Measurements from ENCODE around the gene UAP1.
A peak's percentile ranks its signal among the peaks of the same experiment; 100 is the strongest.

Gene UAP1

GRCh38 chr1:162617513-162617912, 56.0 kb downstream of the UAP1 start:
- H3K4me3 ChIP-seq (ENCODE audit: low read length) = no peak overlapping the region
- no peak for DNase-seq (ENCODE audit: low read depth)
- TF ChIP-seq, protein P1, sequence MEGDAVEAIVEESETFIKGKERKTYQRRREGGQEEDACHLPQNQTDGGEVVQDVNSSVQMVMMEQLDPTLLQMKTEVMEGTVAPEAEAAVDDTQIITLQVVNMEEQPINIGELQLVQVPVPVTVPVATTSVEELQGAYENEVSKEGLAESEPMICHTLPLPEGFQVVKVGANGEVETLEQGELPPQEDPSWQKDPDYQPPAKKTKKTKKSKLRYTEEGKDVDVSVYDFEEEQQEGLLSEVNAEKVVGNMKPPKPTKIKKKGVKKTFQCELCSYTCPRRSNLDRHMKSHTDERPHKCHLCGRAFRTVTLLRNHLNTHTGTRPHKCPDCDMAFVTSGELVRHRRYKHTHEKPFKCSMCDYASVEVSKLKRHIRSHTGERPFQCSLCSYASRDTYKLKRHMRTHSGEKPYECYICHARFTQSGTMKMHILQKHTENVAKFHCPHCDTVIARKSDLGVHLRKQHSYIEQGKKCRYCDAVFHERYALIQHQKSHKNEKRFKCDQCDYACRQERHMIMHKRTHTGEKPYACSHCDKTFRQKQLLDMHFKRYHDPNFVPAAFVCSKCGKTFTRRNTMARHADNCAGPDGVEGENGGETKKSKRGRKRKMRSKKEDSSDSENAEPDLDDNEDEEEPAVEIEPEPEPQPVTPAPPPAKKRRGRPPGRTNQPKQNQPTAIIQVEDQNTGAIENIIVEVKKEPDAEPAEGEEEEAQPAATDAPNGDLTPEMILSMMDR (conservative IDR thresholded peaks at IDR 0.05; ENCODE audit: low read length) = no peak

DNA sequence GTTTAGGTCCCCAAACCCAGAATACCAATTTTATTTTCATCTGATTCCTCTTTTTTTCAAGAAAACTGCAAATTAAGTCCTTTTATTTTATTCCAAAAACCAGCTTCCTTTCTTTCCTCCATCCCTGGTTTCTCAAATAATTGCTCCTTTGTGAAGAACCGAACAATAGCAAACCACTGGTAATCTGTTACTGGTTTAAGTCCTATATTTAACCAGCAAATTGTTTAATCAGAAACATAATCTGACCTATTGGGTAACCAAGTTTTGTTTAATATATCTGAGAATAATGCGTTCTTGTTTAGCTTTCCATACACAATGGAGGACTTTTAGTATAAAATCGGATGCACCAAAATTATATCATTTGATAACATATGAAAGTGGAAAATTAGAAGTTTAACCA, 57.6 kb downstream of the UAP1 start:
- TF ChIP-seq, protein P1 (conservative IDR thresholded peaks at IDR 0.05; ENCODE audit: low read length) = no peak
- DNase-seq (ENCODE audit: low read depth) = no peak
- no peak overlapping the region for H3K4me3 ChIP-seq (ENCODE audit: low read length)

- TF ChIP-seq, protein P1 (conservative IDR thresholded peaks at IDR 0.05; ENCODE audit: low read length) = no peak
- DNase-seq (ENCODE audit: low read depth) = no peak
- H3K4me3 ChIP-seq (ENCODE audit: low read length) = no peak overlapping the region
These were observed 59.7 kb downstream of the UAP1 start for GRCh38 chr1:162621256-162621655.

GRCh38 chr1:162625679-162626078, 64.2 kb downstream of the UAP1 start:
- no peak for DNase-seq (ENCODE audit: low read depth)
- H3K4me3 ChIP-seq (ENCODE audit: low read length) = no peak overlapping the region
- TF ChIP-seq, protein P1 (conservative IDR thresholded peaks at IDR 0.05; ENCODE audit: low read length) = no peak

DNA sequence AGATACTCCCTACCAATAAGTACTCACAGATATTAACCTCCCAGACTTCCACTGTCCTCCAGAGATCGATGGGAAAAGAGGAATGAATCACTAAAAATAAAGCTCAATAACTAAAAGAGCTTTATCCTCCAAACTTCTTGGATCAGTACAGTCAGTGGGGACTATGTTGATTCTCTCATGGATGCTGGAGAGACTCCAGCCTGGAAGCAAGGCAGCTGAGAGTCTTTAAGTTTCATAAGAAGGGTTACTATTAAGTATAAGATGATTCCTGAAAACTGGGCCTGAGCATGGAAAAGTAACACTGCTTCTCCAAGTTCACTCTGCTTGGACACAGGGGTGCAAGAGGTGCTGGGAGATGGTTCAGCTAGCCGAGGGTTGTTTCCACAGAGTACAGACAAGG, 64.6 kb downstream of the UAP1 start:
- TF ChIP-seq, protein P1 (conservative IDR thresholded peaks at IDR 0.05; ENCODE audit: low read length) = no peak
- peak overlapping the region; percentile 44 for H3K4me3 ChIP-seq (ENCODE audit: low read length)
- DNase-seq (ENCODE audit: low read depth) = peak; percentile 43

- TF ChIP-seq, protein P1 (conservative IDR thresholded peaks at IDR 0.05; ENCODE audit: low read length) = no peak
- DNase-seq (ENCODE audit: low read depth) = peak; percentile 11
- peak overlapping the region; percentile 44 for H3K4me3 ChIP-seq (ENCODE audit: low read length)
These were observed 65.2 kb downstream of the UAP1 start for GRCh38 chr1:162626761-162627160.

- TF ChIP-seq, protein P1 (conservative IDR thresholded peaks at IDR 0.05; ENCODE audit: low read length) = peak; percentile 57
- no peak overlapping the region for H3K4me3 ChIP-seq (ENCODE audit: low read length)
- peak; percentile 55 for DNase-seq (ENCODE audit: low read depth)
These were observed 66.3 kb downstream of the UAP1 start for GRCh38 chr1:162627662-162628296.
